ENCODE data around the gene CBLN1.
"Not testable (repeated sequence)": the region's sequence is repeated elsewhere in the genome, so short reads cannot be mapped to it uniquely, and the experiment has no call there.

CBLN1 gene

DNA sequence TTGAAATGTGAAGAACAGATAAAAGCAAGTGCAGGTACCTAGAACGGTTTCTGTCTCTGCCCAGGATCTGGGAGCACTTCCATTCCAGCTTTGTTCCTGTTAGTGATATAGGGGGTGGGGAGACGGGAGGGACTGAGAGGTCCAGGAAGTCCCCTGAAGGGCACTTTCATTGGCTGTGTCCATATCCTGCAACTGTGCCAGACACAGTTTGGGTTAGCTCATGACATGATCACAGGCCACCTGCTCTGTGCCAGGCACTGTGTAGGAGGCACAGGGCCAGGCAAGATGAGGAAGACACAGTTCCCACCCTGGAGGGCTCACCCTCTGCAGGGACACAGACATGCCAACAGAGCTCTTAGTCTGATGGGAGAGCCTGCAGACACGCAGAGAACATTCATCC is 7.9 kb downstream of the CBLN1 start:
- H3K4me3 ChIP-seq (ENCODE audit: low read length) = no peak overlapping the region
- TF ChIP-seq ZNF274 (IDR thresholded peaks at IDR 0.05; ENCODE audit: low read depth, low read length) = no peak

GRCh38 chr16:49271363-49271762 is 10.3 kb downstream of the CBLN1 start:
- no peak overlapping the region for H3K4me3 ChIP-seq (ENCODE audit: low read length)
- no peak for TF ChIP-seq ZNF274 (IDR thresholded peaks at IDR 0.05; ENCODE audit: low read depth, low read length)

DNA sequence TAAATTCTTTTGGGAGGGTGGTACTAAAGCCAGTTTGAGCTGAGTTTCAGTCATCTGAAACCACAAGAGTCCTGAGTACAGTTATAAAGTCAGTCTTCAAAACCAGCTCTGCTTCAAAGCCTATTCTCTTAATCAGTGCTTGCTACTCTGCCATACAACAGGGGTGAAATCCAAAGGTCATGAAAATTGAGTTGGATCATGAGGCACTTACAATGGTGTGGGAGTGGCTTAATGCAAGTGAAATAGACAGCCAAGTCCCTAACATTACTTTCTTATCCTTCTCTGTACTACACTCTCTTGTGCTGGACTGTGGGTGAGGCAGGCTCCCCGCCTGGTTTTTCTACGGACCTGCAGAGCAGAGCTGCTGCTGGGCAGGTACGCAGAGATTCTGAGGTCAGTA is 12.4 kb downstream of the CBLN1 start:
- no peak overlapping the region for H3K4me3 ChIP-seq (ENCODE audit: low read length)
- no peak for TF ChIP-seq ZNF274 (IDR thresholded peaks at IDR 0.05; ENCODE audit: low read depth, low read length)

DNA sequence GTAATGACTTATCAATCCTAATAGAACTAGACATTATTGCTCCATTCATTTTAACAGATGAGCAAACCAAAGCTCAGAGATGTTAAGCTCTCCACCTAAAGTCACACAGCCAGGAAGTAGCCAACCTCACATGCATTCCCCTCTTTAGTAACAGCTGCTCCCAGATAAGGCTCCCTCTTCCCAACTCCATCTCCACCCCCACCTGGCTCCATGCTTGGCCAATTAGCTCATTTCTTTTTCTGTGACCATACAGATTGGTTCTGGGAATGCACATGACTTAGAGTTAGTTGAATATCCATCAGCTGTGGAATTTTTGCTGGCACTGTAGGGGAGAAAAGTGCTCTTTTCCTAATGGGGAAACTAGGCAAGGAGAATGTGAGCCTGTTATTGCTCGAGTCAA is 13.0 kb downstream of the CBLN1 start:
- no peak for TF ChIP-seq ZNF274 (IDR thresholded peaks at IDR 0.05; ENCODE audit: low read depth, low read length)
- no peak overlapping the region for H3K4me3 ChIP-seq (ENCODE audit: low read length)

- no peak for TF ChIP-seq ZNF274 (IDR thresholded peaks at IDR 0.05; ENCODE audit: low read depth, low read length)
- H3K4me3 ChIP-seq (ENCODE audit: low read length) = no peak overlapping the region
Observed at GRCh38 chr16:49262501-49262900, 19.1 kb downstream of the CBLN1 start.

- no peak for TF ChIP-seq ZNF274 (IDR thresholded peaks at IDR 0.05; ENCODE audit: low read depth, low read length)
- no peak overlapping the region for H3K4me3 ChIP-seq (ENCODE audit: low read length)
Observed at GRCh38 chr16:49261930-49262329, 19.7 kb downstream of the CBLN1 start.

DNA sequence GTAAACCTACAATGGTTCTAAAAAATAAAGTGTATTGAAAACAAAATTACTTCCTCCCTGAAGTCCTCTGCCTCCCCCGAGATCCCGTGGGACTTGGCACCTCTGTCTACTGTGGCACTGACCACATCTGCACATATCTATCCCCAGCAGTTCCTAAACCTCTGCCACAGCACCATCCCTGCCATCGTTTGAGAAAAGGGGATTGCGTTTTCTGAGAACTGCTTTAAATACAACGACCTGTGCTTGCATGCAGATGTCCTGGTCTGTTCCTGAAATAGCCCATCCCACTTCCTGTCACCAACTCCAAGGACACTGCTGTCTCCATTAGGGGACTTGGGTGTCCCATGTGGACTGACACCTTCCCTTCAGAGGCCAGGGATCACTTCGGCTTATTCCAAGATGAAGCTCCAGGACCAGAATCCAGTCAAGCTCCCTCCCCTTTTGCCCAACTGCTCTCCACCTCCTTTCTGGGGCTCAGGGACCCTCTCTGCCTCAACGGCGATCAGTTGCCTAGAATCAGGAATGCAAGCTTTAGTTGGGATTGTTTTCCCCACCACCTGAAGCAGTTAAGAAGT is 20.6 kb downstream of the CBLN1 start:
- no peak overlapping the region for H3K4me3 ChIP-seq (ENCODE audit: low read length)
- no peak for TF ChIP-seq ZNF274 (IDR thresholded peaks at IDR 0.05; ENCODE audit: low read depth, low read length)

DNA sequence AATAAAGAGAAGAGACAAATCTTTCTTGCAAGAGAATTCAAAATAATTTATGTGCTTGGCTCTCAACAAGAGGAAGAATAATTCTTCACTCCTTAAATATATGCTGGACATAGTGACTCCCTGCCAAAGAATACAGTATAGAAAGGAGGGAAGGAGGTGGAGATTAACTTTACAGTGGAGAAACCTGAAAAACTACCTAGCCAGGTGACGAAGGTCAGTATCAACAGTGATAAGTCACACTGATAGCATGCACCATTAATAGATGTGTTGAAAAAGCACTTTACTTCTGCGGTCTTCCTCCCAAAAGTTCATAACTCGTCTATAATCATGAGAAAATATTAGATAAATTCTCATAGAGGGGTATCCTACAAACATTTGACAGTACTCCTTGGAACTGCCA is 21.4 kb downstream of the CBLN1 start:
- no peak for TF ChIP-seq ZNF274 (IDR thresholded peaks at IDR 0.05; ENCODE audit: low read depth, low read length)
- no peak overlapping the region for H3K4me3 ChIP-seq (ENCODE audit: low read length)

GRCh38 chr16:49259330-49259729 is 22.3 kb downstream of the CBLN1 start:
- no peak for TF ChIP-seq ZNF274 (IDR thresholded peaks at IDR 0.05; ENCODE audit: low read depth, low read length)
- no peak overlapping the region for H3K4me3 ChIP-seq (ENCODE audit: low read length)

GRCh38 chr16:49250689-49251088 is 30.9 kb downstream of the CBLN1 start:
- no peak overlapping the region for H3K4me3 ChIP-seq (ENCODE audit: low read length)
- TF ChIP-seq ZNF274 (IDR thresholded peaks at IDR 0.05; ENCODE audit: low read depth, low read length) = no peak

- no peak for TF ChIP-seq ZNF274 (IDR thresholded peaks at IDR 0.05; ENCODE audit: low read depth, low read length)
Observed at GRCh38 chr16:49248227-49248626, 33.4 kb downstream of the CBLN1 start.

GRCh38 chr16:49236216-49236615 is 45.4 kb downstream of the CBLN1 start:
- TF ChIP-seq ZNF274 (IDR thresholded peaks at IDR 0.05; ENCODE audit: low read depth, low read length) = no peak
- H3K4me3 ChIP-seq (ENCODE audit: low read length) = no peak overlapping the region

More at GRCh38 chr16:49248227-49248626, 33.4 kb downstream of the CBLN1 start:
- no peak overlapping the region for H3K4me3 ChIP-seq (ENCODE audit: low read length)

GRCh38 chr16:49228335-49228734 is 53.3 kb downstream of the CBLN1 start:
- not testable (repeated sequence) for H3K4me3 ChIP-seq (ENCODE audit: low read length)
